CD8-positive, alpha-beta memory T cell (primary cell): ENCODE data around the gene CCL20. TPM values are rescaled to one million over a fixed set of nuclear protein-coding genes. Genes with fewer than 3 reads are reported as not detected.
A peak's percentile ranks its signal among the peaks of the same experiment; 100 is the strongest.

ENCODE experiments used
- CTCF ChIA-PET: fragments of 350-600 bp; sonication (Branson Sonifier 250); formaldehyde crosslinking; loops from one replicate; lab custom pipeline; 2021; ENCODE audit warnings: antibody characterized with exemption; lab: Charles Lee
- POLR2A ChIA-PET: fragments of 350-600 bp; sonication (Branson Sonifier 250); formaldehyde crosslinking; loops from one replicate; lab custom pipeline; 2021; ENCODE audit warnings: antibody characterized with exemption; lab: Charles Lee
- DNase-seq, 5 donors: peaks; one replicate each; pipeline versions ENCODE4 v3.0.0 to v3.0.0-alpha.2; 2020 to 2022; ENCODE audit warnings: mixed read lengths in 1 of 5
- H3K27ac ChIP-seq: one replicate; pipeline ENCODE4 v1.7.0; 2013; ENCODE audit warnings: low read depth, mild to moderate bottlenecking, low read length, moderate library complexity
- H3K27me3 ChIP-seq: 2 replicates; pipeline ENCODE4 v1.7.0; 2013; ENCODE audit warnings: low read length, mild to moderate bottlenecking; ENCODE audit not compliant: insufficient read depth, poor library complexity, severe bottlenecking
- H3K36me3 ChIP-seq: 2 replicates; pipeline ENCODE4 v1.7.0; 2013; ENCODE audit warnings: mild to moderate bottlenecking, low read length, moderate library complexity; ENCODE audit not compliant: insufficient read depth
- H3K4me1 ChIP-seq: 2 replicates; pipeline ENCODE4 v1.7.0; 2013; ENCODE audit warnings: mild to moderate bottlenecking, low read length, moderate library complexity; ENCODE audit not compliant: insufficient read depth
- H3K4me3 ChIP-seq: 2 replicates; pipeline ENCODE4 v1.7.0; 2013; ENCODE audit warnings: mild to moderate bottlenecking, low read length
- H3K9me3 ChIP-seq: 2 replicates; pipeline ENCODE4 v1.7.0; 2013; ENCODE audit warnings: mild to moderate bottlenecking, low read length
- H3K27ac Mint-ChIP-seq, 8 donors: one replicate each; pipeline ENCODE4 v1.8.0; 2020 to 2021; ENCODE audit warnings: mixed read lengths in 8 of 8, mild to moderate bottlenecking in 6 of 8, inconsistent platforms in 3 of 8, moderate library complexity in 3 of 8
- H3K27me3 Mint-ChIP-seq, 2 donors: one replicate each; pipeline ENCODE4 v1.8.0; 2020 to 2021; ENCODE audit warnings: mixed read lengths in 2 of 2, mild to moderate bottlenecking in 1 of 2, moderate library complexity in 1 of 2
- H3K36me3 Mint-ChIP-seq, 3 donors: one replicate each; pipeline ENCODE4 v1.8.0; 2020 to 2021; ENCODE audit warnings: mixed read lengths in 3 of 3, inconsistent platforms in 1 of 3, mild to moderate bottlenecking in 1 of 3
- H3K4me1 Mint-ChIP-seq, 3 donors: one replicate each; pipeline ENCODE4 v1.8.0; 2020 to 2021; ENCODE audit warnings: mixed read lengths in 3 of 3, inconsistent platforms in 1 of 3, mild to moderate bottlenecking in 1 of 3
- H3K4me3 Mint-ChIP-seq, 7 donors: one replicate each; pipeline ENCODE4 v1.8.0; 2020 to 2021; ENCODE audit warnings: mixed read lengths in 7 of 7, mild to moderate bottlenecking in 6 of 7, moderate library complexity in 4 of 7, inconsistent platforms in 2 of 7
- H3K9me3 Mint-ChIP-seq, 5 donors: one replicate each; pipeline ENCODE4 v1.8.0; 2020 to 2022; ENCODE audit warnings: mixed read lengths in 5 of 5, mild to moderate bottlenecking in 3 of 5, moderate library complexity in 2 of 5, inconsistent platforms in 1 of 5
- polyA plus RNA-seq: library from polyadenylated mRNA; unstranded; fragments of 300-500 nt; fragmentation: Illumina TruSeq; gene quantifications from one replicate; pipeline ENCODE4 v1.2.3, GENCODE V29; 2021
- total RNA-seq, 2 experiments: library from RNA; stranded (reverse); gene quantifications; one replicate each; pipeline ENCODE4 v1.2.3, GENCODE V29; 2021

The CCL20 gene
- total and polyA plus RNA-seq, 3 experiments from 2014 or later: 0.63 to 5.0 (median 3.5) TPM

- peak in 2 of 5 donors; percentile 23 to 31 for DNase-seq
- no peaks in the 10 kb centered on the region for H3K9me3 ChIP-seq
- H3K4me3 ChIP-seq: no peak overlapping the region
- H3K4me1 ChIP-seq: no peaks in the 10 kb centered on the region
- ChIA-PET POLR2A (no interaction called here), CTCF (no interaction called here)
- H3K27me3 Mint-ChIP-seq: peaks cover 2 to 21% of the 10 kb centered on the region in 2 donors
- peak overlapping the region; percentile 31 to 97 (median 92) for H3K27ac Mint-ChIP-seq
- no peaks in the 10 kb centered on the region for H3K36me3 Mint-ChIP-seq
- H3K4me1 Mint-ChIP-seq: peaks cover 4 to 23% (median 17%) of the 10 kb centered on the region in 3 donors
- H3K36me3 ChIP-seq: no peaks in the 10 kb centered on the region
- H3K9me3 Mint-ChIP-seq: peaks cover 0 to 5% (median 0%) of the 10 kb centered on the region in 5 donors
- no peak overlapping the region for H3K27ac ChIP-seq
- H3K27me3 ChIP-seq: no peaks in the 10 kb centered on the region
- peak overlapping the region in 5 of 7 donors; percentile 10 to 74 (median 40) for H3K4me3 Mint-ChIP-seq
Observed at GRCh38 chr2:227818675-227819397, 5.2 kb downstream of the CCL20 start.

DNA sequence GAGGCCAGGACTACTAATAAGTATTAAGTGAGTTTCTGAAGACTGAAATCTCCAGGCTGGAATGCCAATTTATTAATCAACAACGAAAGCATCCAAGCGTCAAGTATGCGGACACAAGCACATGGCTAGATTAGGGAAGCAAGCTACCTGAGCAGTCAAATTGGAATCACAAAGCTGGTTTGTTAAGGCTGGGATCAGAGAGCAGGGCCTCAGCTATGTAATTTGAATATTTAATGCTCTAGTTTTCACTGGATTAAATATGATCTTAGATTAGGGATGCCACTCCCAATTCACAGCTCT lies 5.7 kb downstream of the CCL20 start:
- Histone ChIP-seq H3K36me3 (no peaks in the 10 kb centered on the region), H3K9me3 (no peaks in the 10 kb centered on the region), H3K27me3 (no peaks in the 10 kb centered on the region), H3K4me1 (no peaks in the 10 kb centered on the region), H3K27ac (no peak overlapping the region), H3K4me3 (no peak overlapping the region)
- peaks cover 2 to 16% of the 10 kb centered on the region in 2 donors for H3K27me3 Mint-ChIP-seq
- CTCF ChIA-PET: no interaction called here
- peaks cover 0 to 5% (median 0%) of the 10 kb centered on the region in 5 donors for H3K9me3 Mint-ChIP-seq
- peak overlapping the region in 1 of 7 donors; percentile 74 for H3K4me3 Mint-ChIP-seq
- POLR2A ChIA-PET: no interaction called here
- no peak for DNase-seq
- no peaks in the 10 kb centered on the region for H3K36me3 Mint-ChIP-seq
- peaks cover 4 to 19% (median 17%) of the 10 kb centered on the region in 3 donors for H3K4me1 Mint-ChIP-seq
- H3K27ac Mint-ChIP-seq: peak overlapping the region in 6 of 8 donors; percentile 87 to 97 (median 92)

DNA sequence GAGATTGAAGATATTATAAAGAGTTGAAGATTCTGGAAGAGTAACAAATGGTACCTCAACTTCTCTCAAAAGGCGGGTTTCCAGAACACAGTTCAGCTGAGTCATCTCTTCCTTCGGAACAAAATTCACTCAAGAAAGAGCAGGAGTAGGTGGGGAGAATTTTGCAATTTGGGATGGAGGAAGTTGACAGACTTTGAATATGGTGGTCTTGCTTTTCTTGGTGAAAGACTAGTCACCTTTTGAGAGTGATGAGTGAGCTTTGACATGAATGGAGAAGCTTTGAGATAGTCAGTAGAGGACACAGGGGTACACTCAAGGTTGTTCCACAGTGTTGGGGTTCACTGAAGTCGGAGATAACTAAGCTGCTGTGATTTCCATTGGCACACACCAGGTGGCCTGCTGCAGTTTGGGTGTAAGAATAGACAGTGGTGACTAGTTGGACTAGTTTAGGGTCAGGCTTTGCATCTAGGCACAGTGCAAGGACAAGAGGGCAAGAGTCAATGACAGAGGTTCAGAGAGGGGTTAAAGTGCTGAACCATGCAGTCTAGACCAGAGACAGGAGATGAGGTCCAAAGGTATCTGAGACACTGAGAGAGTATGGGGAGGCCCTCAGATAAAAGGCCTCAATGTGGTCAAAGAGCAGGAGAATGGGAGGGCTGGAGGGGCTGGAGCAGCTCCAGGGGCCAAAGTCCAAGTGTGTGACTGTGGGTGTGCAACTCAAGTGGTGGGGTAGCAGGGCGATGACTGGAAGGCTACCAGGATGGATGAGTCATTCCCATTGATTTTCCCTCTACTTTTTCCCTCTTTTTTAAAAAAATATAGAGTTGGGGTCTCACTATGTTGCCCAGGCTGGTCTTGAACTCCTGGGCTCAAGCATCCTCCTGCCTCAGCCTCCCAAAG lies 7.7 kb downstream of the CCL20 start:
- no peak overlapping the region for H3K4me3 Mint-ChIP-seq
- CTCF ChIA-PET: no interaction called here
- H3K4me1 Mint-ChIP-seq: peaks cover 4 to 24% (median 22%) of the 10 kb centered on the region in 3 donors
- no peaks in the 10 kb centered on the region for H3K36me3 Mint-ChIP-seq
- Histone ChIP-seq H3K36me3 (no peaks in the 10 kb centered on the region), H3K9me3 (no peaks in the 10 kb centered on the region), H3K4me1 (no peaks in the 10 kb centered on the region), H3K27me3 (no peaks in the 10 kb centered on the region), H3K4me3 (no peak overlapping the region), H3K27ac (no peak overlapping the region)
- peak overlapping the region in 1 of 8 donors; percentile 57 for H3K27ac Mint-ChIP-seq
- DNase-seq: no peak
- POLR2A ChIA-PET: no interaction called here
- H3K9me3 Mint-ChIP-seq: peaks cover 0 to 5% (median 0%) of the 10 kb centered on the region in 5 donors
- H3K27me3 Mint-ChIP-seq: peaks cover 2 to 8% of the 10 kb centered on the region in 2 donors

- H3K27ac ChIP-seq: no peak overlapping the region
- Mint-ChIP-seq H3K36me3 (no peaks in the 10 kb centered on the region), H3K4me3 (no peak overlapping the region), H3K27me3 (peaks cover 2 to 7% of the 10 kb centered on the region in 2 donors), H3K9me3 (peaks cover 0 to 8% (median 0%) of the 10 kb centered on the region in 5 donors), H3K4me1 (peaks cover 9 to 28% (median 24%) of the 10 kb centered on the region in 3 donors), H3K27ac (peak overlapping the region in 1 of 8 donors; percentile 61)
- no peak for DNase-seq
- ChIA-PET POLR2A (no interaction called here), CTCF (no interaction called here)
- H3K4me1 ChIP-seq: no peaks in the 10 kb centered on the region
- H3K4me3 ChIP-seq: no peak overlapping the region
- no peaks in the 10 kb centered on the region for H3K27me3 ChIP-seq
- no peaks in the 10 kb centered on the region for H3K36me3 ChIP-seq
- H3K9me3 ChIP-seq: no peaks in the 10 kb centered on the region
Observed at GRCh38 chr2:227822416-227823003, 8.9 kb downstream of the CCL20 start.

DNA sequence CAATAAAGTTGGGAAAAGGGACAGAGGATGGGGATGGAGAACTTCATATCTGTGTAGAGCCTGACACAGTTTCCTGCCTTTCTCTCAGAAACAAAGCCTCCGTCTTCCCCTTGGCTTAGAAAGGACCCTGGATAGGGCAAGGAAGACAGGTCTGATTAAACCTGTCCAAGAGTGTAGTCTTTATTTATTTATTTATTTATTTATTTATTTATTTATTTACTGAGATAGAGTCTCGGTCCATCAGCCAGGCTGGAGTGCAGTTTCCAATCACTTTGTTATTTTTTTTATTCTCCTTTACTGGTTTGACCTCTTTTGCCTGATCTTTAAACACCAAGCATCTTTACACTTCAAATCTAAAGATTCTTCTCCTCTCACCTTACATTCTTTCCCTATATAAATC lies 10.3 kb downstream of the CCL20 start:
- Mint-ChIP-seq H3K4me3 (no peak overlapping the region), H3K27ac (peak overlapping the region in 1 of 8 donors; percentile 48), H3K9me3 (peaks cover 0 to 8% (median 0%) of the 10 kb centered on the region in 5 donors), H3K27me3 (peaks cover 1 to 4% of the 10 kb centered on the region in 2 donors), H3K4me1 (peaks cover 5 to 14% (median 11%) of the 10 kb centered on the region in 3 donors), H3K36me3 (no peaks in the 10 kb centered on the region)
- ChIA-PET POLR2A (no interaction called here), CTCF (no interaction called here)
- Histone ChIP-seq H3K9me3 (no peaks in the 10 kb centered on the region), H3K4me1 (no peaks in the 10 kb centered on the region), H3K27me3 (no peaks in the 10 kb centered on the region), H3K27ac (no peak overlapping the region), H3K36me3 (no peaks in the 10 kb centered on the region), H3K4me3 (no peak overlapping the region)
- DNase-seq: no peak

DNA sequence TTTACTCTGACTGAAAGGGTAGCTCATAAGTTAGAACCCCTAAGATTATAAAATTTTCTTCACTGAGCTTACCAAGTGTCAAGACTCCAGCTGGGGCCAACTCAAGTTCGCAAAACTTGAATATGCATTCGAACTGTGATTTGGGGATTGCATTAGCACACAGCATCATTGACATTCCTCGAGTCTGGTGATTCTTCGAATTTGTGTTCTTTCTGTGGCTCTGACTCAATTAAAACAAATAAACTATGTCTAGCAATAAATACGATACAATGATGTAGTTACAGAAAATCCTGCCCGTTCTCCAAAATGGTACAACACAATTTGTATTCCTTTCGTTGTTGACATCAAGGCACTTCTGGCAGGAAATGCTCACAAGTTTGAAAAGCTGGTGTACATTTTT lies 11.1 kb downstream of the CCL20 start:
- Mint-ChIP-seq H3K27ac (no peak overlapping the region), H3K9me3 (peaks cover 0 to 9% (median 0%) of the 10 kb centered on the region in 5 donors), H3K27me3 (peaks cover 1 to 4% of the 10 kb centered on the region in 2 donors), H3K4me3 (no peak overlapping the region), H3K36me3 (no peaks in the 10 kb centered on the region), H3K4me1 (peaks cover 5 to 10% (median 7%) of the 10 kb centered on the region in 3 donors)
- Histone ChIP-seq H3K27me3 (no peaks in the 10 kb centered on the region), H3K9me3 (no peaks in the 10 kb centered on the region), H3K27ac (no peak overlapping the region), H3K4me1 (no peaks in the 10 kb centered on the region), H3K4me3 (no peak overlapping the region), H3K36me3 (no peaks in the 10 kb centered on the region)
- DNase-seq: no peak
- ChIA-PET CTCF (no interaction called here), POLR2A (no interaction called here)

DNA sequence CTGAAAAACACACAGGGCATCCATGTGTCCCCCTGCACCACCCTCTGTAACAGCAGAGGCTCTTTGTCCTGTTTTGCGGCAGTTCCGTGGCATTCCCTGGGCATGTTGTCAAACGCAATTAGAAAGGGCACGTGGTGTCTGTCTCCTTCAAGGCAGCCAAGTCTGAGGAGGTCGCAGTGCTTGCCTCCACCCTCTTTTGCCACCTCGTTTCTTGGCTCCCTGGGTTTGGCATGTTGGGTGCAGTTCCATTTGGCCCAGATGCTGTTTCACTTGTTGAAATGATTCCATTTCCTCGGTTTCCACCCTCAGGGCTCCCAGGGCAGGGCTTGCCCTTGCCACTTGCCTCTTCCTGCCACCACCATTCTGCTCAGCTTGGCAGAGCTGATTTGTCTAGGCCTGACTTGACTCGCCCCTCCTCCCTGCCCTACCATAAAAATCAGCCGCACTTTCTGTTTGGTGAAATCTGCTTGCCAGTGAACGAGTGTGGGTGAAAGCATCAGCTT lies 12.4 kb downstream of the CCL20 start:
- peaks cover 0 to 9% (median 0%) of the 10 kb centered on the region in 5 donors for H3K9me3 Mint-ChIP-seq
- H3K9me3 ChIP-seq: no peaks in the 10 kb centered on the region
- H3K27me3 ChIP-seq: no peaks in the 10 kb centered on the region
- no peaks in the 10 kb centered on the region for H3K36me3 Mint-ChIP-seq
- no peak overlapping the region for H3K27ac ChIP-seq
- peaks cover 4% of the 10 kb centered on the region in 2 donors for H3K27me3 Mint-ChIP-seq
- peaks cover 5 to 10% (median 7%) of the 10 kb centered on the region in 3 donors for H3K4me1 Mint-ChIP-seq
- H3K4me3 ChIP-seq: no peak overlapping the region
- H3K4me3 Mint-ChIP-seq: peak overlapping the region in 4 of 7 donors; percentile 44 to 54 (median 52)
- DNase-seq: peak in 2 of 5 donors; percentile 31 to 33
- ChIA-PET POLR2A (no interaction called here), CTCF (no interaction called here)
- no peaks in the 10 kb centered on the region for H3K4me1 ChIP-seq
- H3K36me3 ChIP-seq: no peaks in the 10 kb centered on the region
- peak overlapping the region in 7 of 8 donors; percentile 75 to 95 (median 90) for H3K27ac Mint-ChIP-seq
